Stomach (tissue), 4 donors: Measurements from ENCODE around the gene ZBED4.

Experiments used
- CTCF ChIP-seq, 7 experiments: fragments of 450-650 bp in 4 of 7; fragments of 200-600 bp in 3 of 7; sonication (generic) in 3 of 7; IDR thresholded peaks; one replicate each; pipeline ENCODE4 v1.5.1; 2016 to 2019; ENCODE audit warnings: antibody characterized with exemption in 7 of 7, control low read depth in 2 of 7, mild to moderate bottlenecking in 1 of 7
- POLR2A ChIP-seq, 4 donors: fragments of 450-650 bp; IDR thresholded peaks; one replicate each; pipeline ENCODE4 v1.6.1; 2016; ENCODE audit warnings: antibody characterized with exemption in 4 of 4, control low read depth in 2 of 4, mild to moderate bottlenecking in 1 of 4, moderate library complexity in 1 of 4

- TF ChIP-seq CTCF (IDR thresholded peaks at IDR 0.05) (no peak), POLR2A (IDR thresholded peaks at IDR 0.05) (no peak)
These were observed 46.5 kb upstream of the ZBED4 start for GRCh38 chr22:49807129-49807528.
